Neural progenitor cell (in vitro differentiated cells): ENCODE measurements around the gene HAS3. TPM values are rescaled to one million over a fixed set of nuclear protein-coding genes. Genes with fewer than 3 reads are reported as not detected.
"Not testable (repeated sequence)": the region's sequence is repeated elsewhere in the genome, so short reads cannot be mapped to it uniquely, and the experiment has no call there.

Experiments used
- DNase-seq: peaks from one replicate; pipeline ENCODE4 v3.0.0-alpha.2; 2016; ENCODE audit warnings: low spot score
- H2AFZ ChIP-seq: fragments of 200-600 bp; sonication (generic); replicated peaks from 2 replicates; pipeline ENCODE4 v1.6.1; 2016; ENCODE audit warnings: antibody characterized with exemption
- H3F3A ChIP-seq: fragments of 200-600 bp; sonication (generic); 2 replicates; pipeline ENCODE4 v1.6.1; 2016; ENCODE audit warnings: antibody characterized with exemption, low read depth
- H3K27ac ChIP-seq: fragments of 200-600 bp; sonication (generic); 2 replicates; pipeline ENCODE4 v1.5.1; 2016; ENCODE audit warnings: mild to moderate bottlenecking
- H3K27me3 ChIP-seq: fragments of 200-600 bp; sonication (generic); 2 replicates; pipeline ENCODE4 v1.6.1; 2016; ENCODE audit warnings: mild to moderate bottlenecking, moderate library complexity
- H3K36me3 ChIP-seq: fragments of 200-600 bp; sonication (generic); 2 replicates; pipeline ENCODE4 v1.5.1; 2016
- H3K4me1 ChIP-seq: fragments of 200-600 bp; sonication (generic); 2 replicates; pipeline ENCODE4 v1.6.1; 2016; ENCODE audit warnings: mixed run types
- H3K4me2 ChIP-seq: fragments of 200-600 bp; sonication (generic); 2 replicates; pipeline ENCODE4 v1.6.1; 2016
- H3K4me3 ChIP-seq: fragments of 200-600 bp; sonication (generic); 2 replicates; pipeline ENCODE4 v1.5.1; 2016
- H3K79me2 ChIP-seq: fragments of 200-600 bp; sonication (generic); 2 replicates; pipeline ENCODE4 v1.6.1; 2016; ENCODE audit warnings: low read depth
- H3K9ac ChIP-seq: fragments of 200-600 bp; sonication (generic); 2 replicates; pipeline ENCODE4 v1.6.1; 2016
- H3K9me3 ChIP-seq: fragments of 200-600 bp; sonication (generic); 2 replicates; pipeline ENCODE4 v1.5.1; 2016; ENCODE audit warnings: low read depth
- H4K20me1 ChIP-seq: fragments of 200-600 bp; sonication (generic); 2 replicates; pipeline ENCODE4 v1.6.1; 2016; ENCODE audit warnings: low read depth
- H3K27ac Mint-ChIP-seq: 3 replicates; pipeline ENCODE4 v1.8.0; 2021; ENCODE audit warnings: mixed read lengths
- H3K27me3 Mint-ChIP-seq: 2 replicates; pipeline ENCODE4 v1.8.0; 2022; ENCODE audit warnings: low read depth, mild to moderate bottlenecking, inconsistent platforms, moderate library complexity, mixed read lengths; ENCODE audit not compliant: insufficient read depth
- H3K36me3 Mint-ChIP-seq: 3 replicates; pipeline ENCODE4 v1.8.0; 2021; ENCODE audit warnings: mixed read lengths
- H3K4me1 Mint-ChIP-seq: 3 replicates; pipeline ENCODE4 v1.8.0; 2021; ENCODE audit warnings: mixed read lengths
- H3K4me3 Mint-ChIP-seq: 3 replicates; pipeline ENCODE4 v1.8.0; 2021; ENCODE audit warnings: mild to moderate bottlenecking, moderate library complexity, mixed read lengths
- H3K9me3 Mint-ChIP-seq: 3 replicates; pipeline ENCODE4 v1.8.0; 2020; ENCODE audit warnings: mixed read lengths
- EZH2 ChIP-seq: fragments of 200-600 bp; sonication (generic); IDR thresholded peaks from 2 replicates; pipeline ENCODE4 v1.6.1; 2017; ENCODE audit warnings: antibody characterized with exemption, mild to moderate bottlenecking, moderate library complexity
- EZH2phosphoT487 ChIP-seq: fragments of 200-600 bp; sonication (generic); IDR thresholded peaks from 2 replicates; pipeline ENCODE4 v1.6.1; 2017; ENCODE audit warnings: antibody characterized with exemption
- total RNA-seq: library from RNA; depleted of rRNA; stranded (reverse); fragments of >200 nt; gene quantifications from 2 replicates; pipeline ENCODE4 v1.2.3, GENCODE V29; 2015; ENCODE audit warnings: low replicate concordance
- TF ChIP-seq, protein P1 (sequence below): fragments of 200-600 bp; sonication (generic); IDR thresholded peaks from 2 replicates; pipeline ENCODE4 v1.5.1; 2017; ENCODE audit warnings: antibody characterized with exemption, mild to moderate bottlenecking

The HAS3 gene
- total RNA-seq, 1 donor from 2014 or later = 2.5 TPM

GRCh38 chr16:69133373-69133954 lies 28.0 kb downstream of the HAS3 start:
- Histone ChIP-seq H3K4me2 (peak overlapping the region; percentile 89), H3K79me2 (peaks cover 89% of the 10 kb centered on the region), H3K27ac (no peak overlapping the region), H2AFZ (no peak overlapping the region), H3K36me3 (peaks cover 11% of the 10 kb centered on the region), H3K9ac (peak overlapping the region; percentile 89), H3K27me3 (no peaks in the 10 kb centered on the region), H3F3A (peaks cover 25% of the 10 kb centered on the region), H3K4me1 (peaks cover 15% of the 10 kb centered on the region), H3K9me3 (no peaks in the 10 kb centered on the region), H3K4me3 (peak overlapping the region; percentile 98), H4K20me1 (peaks cover 31% of the 10 kb centered on the region)
- H3K27ac Mint-ChIP-seq = no peak overlapping the region
- peak overlapping the region; percentile 98 for H3K4me3 Mint-ChIP-seq
- DNase-seq = no peak
- TF ChIP-seq EZH2 (no peak), EZH2phosphoT487 (no peak)
- TF ChIP-seq, protein P1, sequence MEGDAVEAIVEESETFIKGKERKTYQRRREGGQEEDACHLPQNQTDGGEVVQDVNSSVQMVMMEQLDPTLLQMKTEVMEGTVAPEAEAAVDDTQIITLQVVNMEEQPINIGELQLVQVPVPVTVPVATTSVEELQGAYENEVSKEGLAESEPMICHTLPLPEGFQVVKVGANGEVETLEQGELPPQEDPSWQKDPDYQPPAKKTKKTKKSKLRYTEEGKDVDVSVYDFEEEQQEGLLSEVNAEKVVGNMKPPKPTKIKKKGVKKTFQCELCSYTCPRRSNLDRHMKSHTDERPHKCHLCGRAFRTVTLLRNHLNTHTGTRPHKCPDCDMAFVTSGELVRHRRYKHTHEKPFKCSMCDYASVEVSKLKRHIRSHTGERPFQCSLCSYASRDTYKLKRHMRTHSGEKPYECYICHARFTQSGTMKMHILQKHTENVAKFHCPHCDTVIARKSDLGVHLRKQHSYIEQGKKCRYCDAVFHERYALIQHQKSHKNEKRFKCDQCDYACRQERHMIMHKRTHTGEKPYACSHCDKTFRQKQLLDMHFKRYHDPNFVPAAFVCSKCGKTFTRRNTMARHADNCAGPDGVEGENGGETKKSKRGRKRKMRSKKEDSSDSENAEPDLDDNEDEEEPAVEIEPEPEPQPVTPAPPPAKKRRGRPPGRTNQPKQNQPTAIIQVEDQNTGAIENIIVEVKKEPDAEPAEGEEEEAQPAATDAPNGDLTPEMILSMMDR = no peak
- H3K36me3 Mint-ChIP-seq = peaks cover 15% of the 10 kb centered on the region
- no peaks in the 10 kb centered on the region for H3K9me3 Mint-ChIP-seq
- peaks cover 6% of the 10 kb centered on the region for H3K27me3 Mint-ChIP-seq
- peaks cover 36% of the 10 kb centered on the region for H3K4me1 Mint-ChIP-seq

- Histone ChIP-seq H3K27ac (no peak overlapping the region), H3K9me3 (no peaks in the 10 kb centered on the region), H3F3A (peaks cover 2% of the 10 kb centered on the region), H3K27me3 (no peaks in the 10 kb centered on the region), H3K79me2 (peaks cover 42% of the 10 kb centered on the region), H2AFZ (no peak overlapping the region), H3K9ac (no peak overlapping the region), H4K20me1 (peaks cover 14% of the 10 kb centered on the region), H3K4me3 (no peak overlapping the region), H3K4me1 (peaks cover 3% of the 10 kb centered on the region), H3K4me2 (no peak overlapping the region), H3K36me3 (peaks cover 4% of the 10 kb centered on the region)
- Mint-ChIP-seq H3K9me3 (no peaks in the 10 kb centered on the region), H3K36me3 (peaks cover 34% of the 10 kb centered on the region), H3K4me3 (no peak overlapping the region), H3K27ac (no peak overlapping the region), H3K27me3 (no peaks in the 10 kb centered on the region), H3K4me1 (peaks cover 7% of the 10 kb centered on the region)
- no peak for DNase-seq
- no peak for TF ChIP-seq EZH2
- TF ChIP-seq, protein P1 = no peak
- TF ChIP-seq EZH2phosphoT487 = no peak
These were observed 33.2 kb downstream of the HAS3 start for GRCh38 chr16:69138608-69139007.

GRCh38 chr16:69139464-69139863 lies 34.0 kb downstream of the HAS3 start:
- H3K27ac Mint-ChIP-seq, H3K9me3 Mint-ChIP-seq, H3K27me3 ChIP-seq, H3K27ac ChIP-seq, H4K20me1 ChIP-seq, H3K4me2 ChIP-seq, H3K9ac ChIP-seq, H3F3A ChIP-seq, H3K27me3 Mint-ChIP-seq, H3K9me3 ChIP-seq, H3K36me3 ChIP-seq, H3K4me1 Mint-ChIP-seq, H3K4me3 Mint-ChIP-seq, H3K4me3 ChIP-seq, H3K4me1 ChIP-seq, H2AFZ ChIP-seq, DNase-seq: not testable (repeated sequence)
- H3K36me3 Mint-ChIP-seq = peaks cover 37% of the 10 kb centered on the region
- peaks cover 34% of the 10 kb centered on the region for H3K79me2 ChIP-seq

GRCh38 chr16:69141014-69141413 lies 35.6 kb downstream of the HAS3 start:
- Histone ChIP-seq H3K27me3 (no peaks in the 10 kb centered on the region), H3K9me3 (no peaks in the 10 kb centered on the region), H4K20me1 (peaks cover 4% of the 10 kb centered on the region), H3K4me3 (no peak overlapping the region), H3K79me2 (peaks cover 18% of the 10 kb centered on the region), H2AFZ (no peak overlapping the region), H3F3A (peaks cover 2% of the 10 kb centered on the region), H3K36me3 (peaks cover 4% of the 10 kb centered on the region), H3K4me2 (no peak overlapping the region), H3K27ac (no peak overlapping the region), H3K9ac (no peak overlapping the region), H3K4me1 (no peaks in the 10 kb centered on the region)
- Mint-ChIP-seq H3K4me3 (no peak overlapping the region), H3K27ac (peak overlapping the region; percentile 72), H3K27me3 (no peaks in the 10 kb centered on the region), H3K36me3 (peaks cover 39% of the 10 kb centered on the region), H3K4me1 (no peaks in the 10 kb centered on the region), H3K9me3 (no peaks in the 10 kb centered on the region)
- TF ChIP-seq EZH2phosphoT487 = no peak
- DNase-seq = no peak
